ENCODE measurements around the gene MACROH2A1. TPM values are rescaled to one million over a fixed set of nuclear protein-coding genes. Genes with fewer than 3 reads are reported as not detected.

The MACROH2A1 gene
- total RNA-seq, 1 experiment from 2014 or later = 83.8 TPM

GRCh38 chr5:135398855-135399793, at the start of gene MACROH2A1 (continued):
- TF ChIP-seq AFF4 (CRISPR knock-in tag; IDR thresholded peaks at IDR 0.05; ENCODE audit: borderline replicate concordance) (no peak), ETV6 (CRISPR knock-in tag; IDR thresholded peaks at IDR 0.05) (no peak), FOXP1 (CRISPR knock-in tag; IDR thresholded peaks at IDR 0.05; ENCODE audit: borderline replicate concordance) (peak; percentile 58; the same call in 1 of the 2 replicates), TCF7 (CRISPR knock-in tag; IDR thresholded peaks at IDR 0.05; ENCODE audit: low read depth) (no peak), GABPB1 (CRISPR knock-in tag; IDR thresholded peaks at IDR 0.05) (peak; percentile 56; the same call in 1 of the 2 replicates), NR2C2 (CRISPR knock-in tag; IDR thresholded peaks at IDR 0.05) (no peak), IRF2 (CRISPR knock-in tag; IDR thresholded peaks at IDR 0.05; ENCODE audit: borderline replicate concordance, low read depth) (no peak), NR3C1 (CRISPR knock-in tag; conservative IDR thresholded peaks at IDR 0.05; ENCODE audit: low read depth) (no peak), ZNF263 (CRISPR knock-in tag; IDR thresholded peaks at IDR 0.05; ENCODE audit: low read depth) (no peak), IRF1 (CRISPR knock-in tag; IDR thresholded peaks at IDR 0.05) (no peak), SMAD4 (CRISPR knock-in tag; IDR thresholded peaks at IDR 0.05) (no peak), E2F5 (CRISPR knock-in tag; IDR thresholded peaks at IDR 0.05) (no peak; the same call in none of the 2 replicates), MXD4 (CRISPR knock-in tag; IDR thresholded peaks at IDR 0.05; ENCODE audit: borderline replicate concordance) (no peak), ZNF423 (CRISPR knock-in tag; IDR thresholded peaks at IDR 0.05) (0 out of 2 replicates have a peak, but pooled peaks have one; percentile 10), GRHL2 (CRISPR knock-in tag; IDR thresholded peaks at IDR 0.05; ENCODE audit: insufficient replicate concordance, severe bottlenecking) (no peak), NFYB (CRISPR knock-in tag; conservative IDR thresholded peaks at IDR 0.05; ENCODE audit: low read depth) (no peak), MLX (CRISPR knock-in tag; IDR thresholded peaks at IDR 0.05) (no peak), ZBTB43 (CRISPR knock-in tag; IDR thresholded peaks at IDR 0.05) (no peak), ERG (CRISPR knock-in tag; IDR thresholded peaks at IDR 0.05) (no peak), TEAD4 (CRISPR knock-in tag; IDR thresholded peaks at IDR 0.05) (no peak), ZNF671 (CRISPR knock-in tag; IDR thresholded peaks at IDR 0.05) (no peak), PREB (CRISPR knock-in tag; IDR thresholded peaks at IDR 0.05; ENCODE audit: borderline replicate concordance) (0 out of 2 replicates have a peak, but pooled peaks have one; percentile 47), RELA (CRISPR knock-in tag; IDR thresholded peaks at IDR 0.05; ENCODE audit: borderline replicate concordance) (no peak), ZNF317 (CRISPR knock-in tag; IDR thresholded peaks at IDR 0.05; ENCODE audit: borderline replicate concordance, low read depth) (no peak), ZNF396 (CRISPR knock-in tag; IDR thresholded peaks at IDR 0.05; ENCODE audit: borderline replicate concordance) (no peak)
